Measurements from ENCODE around the gene GALNS.
"Not testable (repeated sequence)": the region's sequence is repeated elsewhere in the genome, so short reads cannot be mapped to it uniquely, and the experiment has no call there.

The GALNS gene

GRCh38 chr16:88834670-88835069, 22.1 kb downstream of the GALNS start:
- DNase-seq = no peak

- no peak for DNase-seq
These were observed 23.7 kb downstream of the GALNS start for GRCh38 chr16:88833086-88833485.

- no peak for DNase-seq
These were observed 24.9 kb downstream of the GALNS start for GRCh38 chr16:88831838-88832237.

- DNase-seq = no peak
These were observed 26.0 kb downstream of the GALNS start for GRCh38 chr16:88830783-88831182.

- DNase-seq = no peak
These were observed 26.5 kb downstream of the GALNS start for GRCh38 chr16:88830258-88830657.

GRCh38 chr16:88828711-88829110, 28.0 kb downstream of the GALNS start:
- DNase-seq = no peak

- no peak for DNase-seq
These were observed 29.0 kb downstream of the GALNS start for GRCh38 chr16:88827727-88828126.

GRCh38 chr16:88826070-88826840, 30.5 kb downstream of the GALNS start:
- DNase-seq = no peak

GRCh38 chr16:88825146-88825545, 31.6 kb downstream of the GALNS start:
- DNase-seq = no peak

GRCh38 chr16:88824256-88825077, 32.3 kb downstream of the GALNS start:
- no peak for DNase-seq

- not testable (repeated sequence) for DNase-seq
These were observed 33.1 kb downstream of the GALNS start for GRCh38 chr16:88823646-88824045.

- no peak for DNase-seq
These were observed 34.3 kb downstream of the GALNS start for GRCh38 chr16:88822281-88823040.

- no peak for DNase-seq
These were observed 35.4 kb downstream of the GALNS start for GRCh38 chr16:88821168-88821850.

- DNase-seq = no peak
These were observed 36.2 kb downstream of the GALNS start for GRCh38 chr16:88820385-88821025.

GRCh38 chr16:88819126-88819525, 37.6 kb downstream of the GALNS start:
- no peak for DNase-seq

GRCh38 chr16:88818575-88818874, 38.2 kb downstream of the GALNS start:
- no peak for DNase-seq

- DNase-seq = no peak
These were observed 38.8 kb downstream of the GALNS start for GRCh38 chr16:88817785-88818574.

GRCh38 chr16:88816736-88817535, 39.8 kb downstream of the GALNS start:
- DNase-seq = no peak

GRCh38 chr16:88815901-88816589, 40.7 kb downstream of the GALNS start:
- DNase-seq = no peak

GRCh38 chr16:88815227-88815626, 41.5 kb downstream of the GALNS start:
- no peak for DNase-seq

Data from NCI-H187 (cell line).